Brain microvascular endothelial cell (primary cell): ENCODE measurements around the gene LRRC28.

Experiments used
- DNase-seq: peaks from one replicate; pipeline ENCODE4 v3.0.0-alpha.2; 2020
- H3K27ac ChIP-seq: fragments of 250-450 bp; sonication (Bioruptor Pico); 2 replicates; pipeline ENCODE4 v1.5.1; 2020; ENCODE audit warnings: mild to moderate bottlenecking, moderate library complexity
- H3K27me3 ChIP-seq: fragments of 250-450 bp; sonication (Bioruptor Pico); replicated peaks from 2 replicates; pipeline ENCODE4 v1.5.1; 2020; ENCODE audit warnings: mild to moderate bottlenecking
- H3K36me3 ChIP-seq: fragments of 250-450 bp; sonication (Bioruptor Pico); replicated peaks from 2 replicates; pipeline ENCODE4 v1.5.1; 2020; ENCODE audit warnings: mild to moderate bottlenecking
- H3K4me3 ChIP-seq: 2 replicates; pipeline ENCODE4 v1.5.1; 2011; ENCODE audit warnings: low read depth, mild to moderate bottlenecking, control low read depth, low read length, moderate library complexity
- CTCF ChIP-seq: IDR thresholded peaks from 2 replicates; pipeline ENCODE4 v1.5.1; 2011; ENCODE audit warnings: low read depth, mild to moderate bottlenecking, moderate library complexity, low read length, control low read depth, inconsistent platforms; ENCODE audit errors: missing control alignments
- in situ Hi-C: cut with HindIII; loops from 2 replicates; pipeline ENCODE4 v1.10.0; 2017; ENCODE audit warnings: low sequenced_read_pairs, low pct_ligation_motif_present

LRRC28 gene

GRCh38 chr15:99333981-99334380, 82.7 kb downstream of the LRRC28 start:
- no peak for TF ChIP-seq CTCF
- Histone ChIP-seq H3K36me3 (no peaks in the 10 kb centered on the region), H3K4me3 (no peak overlapping the region), H3K27ac (no peak overlapping the region), H3K27me3 (no peaks in the 10 kb centered on the region)
- no peak for DNase-seq
- in situ Hi-C loops, result no loop called here

GRCh38 chr15:99335508-99335907, 84.2 kb downstream of the LRRC28 start:
- in situ Hi-C loops, result no loop called here
- Histone ChIP-seq H3K27me3 (no peaks in the 10 kb centered on the region), H3K27ac (no peak overlapping the region), H3K36me3 (no peaks in the 10 kb centered on the region), H3K4me3 (no peak overlapping the region)
- DNase-seq, result no peak
- no peak for TF ChIP-seq CTCF

GRCh38 chr15:99336794-99337193, 85.5 kb downstream of the LRRC28 start:
- DNase-seq, result no peak
- in situ Hi-C loops, result no loop called here
- no peaks in the 10 kb centered on the region for H3K36me3 ChIP-seq
- no peak overlapping the region for H3K4me3 ChIP-seq
- no peaks in the 10 kb centered on the region for H3K27me3 ChIP-seq
- no peak for TF ChIP-seq CTCF
- no peak overlapping the region for H3K27ac ChIP-seq

- Histone ChIP-seq H3K27ac (no peak overlapping the region), H3K4me3 (no peak overlapping the region), H3K27me3 (no peaks in the 10 kb centered on the region), H3K36me3 (no peaks in the 10 kb centered on the region)
- DNase-seq, result no peak
- in situ Hi-C loops, result no loop called here
- TF ChIP-seq CTCF, result no peak
These were observed 89.1 kb downstream of the LRRC28 start for GRCh38 chr15:99340347-99340746.

GRCh38 chr15:99341786-99342185, 90.5 kb downstream of the LRRC28 start:
- no peak for TF ChIP-seq CTCF
- DNase-seq, result no peak
- no peak overlapping the region for H3K4me3 ChIP-seq
- no peak overlapping the region for H3K27ac ChIP-seq
- no peaks in the 10 kb centered on the region for H3K27me3 ChIP-seq
- in situ Hi-C loops, result no loop called here
- no peaks in the 10 kb centered on the region for H3K36me3 ChIP-seq

GRCh38 chr15:99343208-99343607, 91.9 kb downstream of the LRRC28 start:
- in situ Hi-C loops, result no loop called here
- DNase-seq, result no peak
- no peak overlapping the region for H3K4me3 ChIP-seq
- TF ChIP-seq CTCF, result no peak
- no peak overlapping the region for H3K27ac ChIP-seq
- H3K36me3 ChIP-seq, result no peaks in the 10 kb centered on the region
- no peaks in the 10 kb centered on the region for H3K27me3 ChIP-seq
